HG02938 (cell line): ENCODE results near the gene RAP1GAP2.

Experiments
- ATAC-seq: cut with Tn5 transposase; IDR thresholded peaks from one replicate; pipeline ENCODE4 v1.9.1; 2021; ENCODE audit warnings: mild to moderate bottlenecking, moderate library complexity; ENCODE audit not compliant: unreplicated experiment

The RAP1GAP2 gene

GRCh38 chr17:2852729-2853282, 56.6 kb downstream of the RAP1GAP2 start:
- no peak for ATAC-seq

- no peak for ATAC-seq
These were observed 57.3 kb downstream of the RAP1GAP2 start for GRCh38 chr17:2853283-2854142.

- ATAC-seq, result no peak
These were observed 58.2 kb downstream of the RAP1GAP2 start for GRCh38 chr17:2854143-2855055.

- no peak for ATAC-seq
These were observed 58.9 kb downstream of the RAP1GAP2 start for GRCh38 chr17:2855063-2855600.

GRCh38 chr17:2856727-2857126, 60.5 kb downstream of the RAP1GAP2 start:
- ATAC-seq, result no peak

GRCh38 chr17:2860045-2860444, 63.8 kb downstream of the RAP1GAP2 start:
- ATAC-seq, result no peak

- no peak for ATAC-seq
These were observed 64.6 kb downstream of the RAP1GAP2 start for GRCh38 chr17:2860883-2861282.

GRCh38 chr17:2862197-2862596, 66.0 kb downstream of the RAP1GAP2 start:
- ATAC-seq, result no peak

GRCh38 chr17:2863204-2863603, 67.0 kb downstream of the RAP1GAP2 start:
- ATAC-seq, result no peak

- ATAC-seq, result no peak
These were observed 69.0 kb downstream of the RAP1GAP2 start for GRCh38 chr17:2865228-2865627.

- no peak for ATAC-seq
These were observed 71.5 kb downstream of the RAP1GAP2 start for GRCh38 chr17:2867441-2868424.

- no peak for ATAC-seq
These were observed 73.4 kb downstream of the RAP1GAP2 start for GRCh38 chr17:2869604-2870003.

GRCh38 chr17:2871205-2871604, 75.0 kb downstream of the RAP1GAP2 start:
- ATAC-seq, result no peak

- ATAC-seq, result no peak
These were observed 75.5 kb downstream of the RAP1GAP2 start for GRCh38 chr17:2871720-2872119.

GRCh38 chr17:2872282-2872681, 76.0 kb downstream of the RAP1GAP2 start:
- no peak for ATAC-seq

GRCh38 chr17:2874189-2874686, 78.0 kb downstream of the RAP1GAP2 start:
- ATAC-seq, result no peak

GRCh38 chr17:2875608-2876007, 79.4 kb downstream of the RAP1GAP2 start:
- ATAC-seq, result no peak

- no peak for ATAC-seq
These were observed 80.2 kb downstream of the RAP1GAP2 start for GRCh38 chr17:2876467-2876866.

GRCh38 chr17:2878751-2879254, 82.6 kb downstream of the RAP1GAP2 start:
- no peak for ATAC-seq

GRCh38 chr17:2880050-2880449, 83.8 kb downstream of the RAP1GAP2 start:
- no peak for ATAC-seq
